SK-N-SH treated with all-trans-retinoic acid at 6 μM for 48 hours (cell line): ENCODE results near the gene FAM200B.

Experiments used
- ATAC-seq: fragments of 200-7000 bp; cut with Tn5 transposase; 3 replicates; pipeline ENCODE4 v1.9.1; 2020; ENCODE audit warnings: mild to moderate bottlenecking, moderate library complexity
- ARNTL ChIP-seq: fragments of 450-650 bp; formaldehyde crosslinking; IDR thresholded peaks from 2 replicates; pipeline ENCODE4 v1.5.0; 2020; ENCODE audit warnings: low read depth, mild to moderate bottlenecking, moderate library complexity, borderline replicate concordance
- BACH2 ChIP-seq: fragments of 250-450 bp; sonication (Bioruptor Pico); IDR thresholded peaks from 2 replicates; pipeline ENCODE4 v1.9.0; 2021; ENCODE audit warnings: mild to moderate bottlenecking, borderline replicate concordance
- CREB5 ChIP-seq: fragments of 250-450 bp; sonication (Bioruptor Pico); IDR thresholded peaks from 2 replicates; pipeline ENCODE4 v1.5.1; 2020; ENCODE audit warnings: low read depth, mild to moderate bottlenecking, moderate library complexity
- CSDC2 ChIP-seq: fragments of 250-450 bp; sonication (Bioruptor Pico); IDR thresholded peaks from 2 replicates; pipeline ENCODE4 v1.5.0; 2020; ENCODE audit warnings: mild to moderate bottlenecking, moderate library complexity
- CSRNP3 ChIP-seq: fragments of 250-450 bp; sonication (Bioruptor Pico); IDR thresholded peaks from 2 replicates; pipeline ENCODE4 v1.5.1; 2021; ENCODE audit warnings: mild to moderate bottlenecking, moderate library complexity
- ESRRG ChIP-seq: fragments of 250-450 bp; sonication (Bioruptor Pico); IDR thresholded peaks from 2 replicates; pipeline ENCODE4 v1.6.1; 2021; ENCODE audit warnings: mild to moderate bottlenecking
- GLIS3 ChIP-seq: fragments of 250-450 bp; sonication (Bioruptor Pico); IDR thresholded peaks from 2 replicates; pipeline ENCODE4 v1.5.0; 2020; ENCODE audit warnings: mild to moderate bottlenecking, moderate library complexity
- ISL1 ChIP-seq: fragments of 250-450 bp; sonication (Bioruptor Pico); IDR thresholded peaks from 2 replicates; pipeline ENCODE4 v2.1.2; 2022; ENCODE audit warnings: mild to moderate bottlenecking, moderate library complexity
- OSR1 ChIP-seq: fragments of 250-450 bp; sonication (Bioruptor Pico); IDR thresholded peaks from 2 replicates; pipeline ENCODE4 v1.8.0; 2022; ENCODE audit warnings: moderate library complexity, mild to moderate bottlenecking, inconsistent platforms
- POU6F1 ChIP-seq: fragments of 250-450 bp; sonication (Bioruptor Pico); IDR thresholded peaks from 2 replicates; pipeline ENCODE4 v1.8.0; 2021; ENCODE audit warnings: low read depth, mild to moderate bottlenecking, moderate library complexity, borderline replicate concordance
- PPARA ChIP-seq: fragments of 250-450 bp; sonication (Bioruptor Pico); IDR thresholded peaks from 2 replicates; pipeline ENCODE4 v1.5.0; 2020; ENCODE audit warnings: mild to moderate bottlenecking, borderline replicate concordance
- RARB ChIP-seq: fragments of 250-450 bp; sonication (Bioruptor Pico); IDR thresholded peaks from 2 replicates; pipeline ENCODE4 v1.8.0; 2021; ENCODE audit warnings: mild to moderate bottlenecking, moderate library complexity
- SNAI2 ChIP-seq: fragments of 250-450 bp; sonication (Bioruptor Pico); IDR thresholded peaks from 2 replicates; pipeline ENCODE4 v1.5.0; 2020; ENCODE audit warnings: mild to moderate bottlenecking, moderate library complexity
- TCF4 ChIP-seq: fragments of 250-450 bp; sonication (Bioruptor Pico); IDR thresholded peaks from 2 replicates; pipeline ENCODE4 v1.8.0; 2021; ENCODE audit warnings: mild to moderate bottlenecking, moderate library complexity, borderline replicate concordance
- TOX ChIP-seq: fragments of 250-450 bp; sonication (Bioruptor Pico); IDR thresholded peaks from 2 replicates; pipeline ENCODE4 v1.8.0; 2021; ENCODE audit warnings: mild to moderate bottlenecking, moderate library complexity, borderline replicate concordance
- ZC3H10 ChIP-seq: fragments of 250-450 bp; sonication (Bioruptor Pico); IDR thresholded peaks from 2 replicates; pipeline ENCODE4 v1.5.1; 2021; ENCODE audit warnings: mild to moderate bottlenecking, moderate library complexity
- ZFP3 ChIP-seq: fragments of 250-450 bp; sonication (Bioruptor Pico); IDR thresholded peaks from 2 replicates; pipeline ENCODE4 v1.5.0; 2020; ENCODE audit warnings: mild to moderate bottlenecking, moderate library complexity
- ZFP30 ChIP-seq: fragments of 450-650 bp; formaldehyde crosslinking; IDR thresholded peaks from 2 replicates; pipeline ENCODE4 v1.5.0; 2022; ENCODE audit warnings: mild to moderate bottlenecking, moderate library complexity
- ZNF565 ChIP-seq: fragments of 450-650 bp; formaldehyde crosslinking; conservative IDR thresholded peaks from 2 replicates; pipeline ENCODE4 v1.5.0; 2020; ENCODE audit warnings: low read depth, mild to moderate bottlenecking, moderate library complexity
- ZNF70 ChIP-seq: fragments of 450-650 bp; formaldehyde crosslinking; IDR thresholded peaks from 2 replicates; pipeline ENCODE4 v1.5.0; 2020; ENCODE audit warnings: mild to moderate bottlenecking, moderate library complexity
- ZNF8 ChIP-seq: fragments of 450-650 bp; formaldehyde crosslinking; IDR thresholded peaks from 2 replicates; pipeline ENCODE4 v1.5.0; 2020; ENCODE audit warnings: mild to moderate bottlenecking, moderate library complexity
- TF ChIP-seq, protein P1 (sequence below): fragments of 250-450 bp; sonication (Bioruptor Pico); IDR thresholded peaks from 2 replicates; pipeline ENCODE4 v1.8.0; 2020; ENCODE audit warnings: mild to moderate bottlenecking, moderate library complexity, borderline replicate concordance

Gene FAM200B

DNA sequence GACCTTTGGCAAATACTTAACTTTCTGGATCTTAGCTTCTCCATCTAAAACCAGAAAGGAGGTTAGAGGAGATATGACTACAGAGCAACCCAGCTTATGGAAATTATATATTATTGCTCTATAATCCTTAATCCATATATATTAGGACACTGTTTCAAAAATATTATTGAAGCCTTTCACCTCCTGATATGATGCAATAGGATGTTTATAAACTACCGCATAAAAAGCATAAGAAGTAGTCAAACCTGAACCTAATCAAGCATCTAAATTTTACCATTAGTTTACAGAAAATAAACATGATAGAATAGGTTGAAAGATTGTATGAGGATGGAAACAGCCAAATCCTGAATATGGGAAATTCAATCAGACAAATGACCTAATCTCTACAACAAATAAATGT, 5.6 kb upstream of the FAM200B start:
- TF ChIP-seq SNAI2 (no peak), CSDC2 (CRISPR knock-in tag) (no peak), CREB5 (no peak), CSRNP3 (CRISPR knock-in tag) (no peak), ESRRG (CRISPR knock-in tag) (no peak), ZNF8 (CRISPR knock-in tag) (no peak), ZFP3 (CRISPR knock-in tag) (no peak), POU6F1 (CRISPR knock-in tag) (no peak), ZC3H10 (CRISPR knock-in tag) (no peak), PPARA (CRISPR knock-in tag) (no peak), ZNF565 (no peak), GLIS3 (CRISPR knock-in tag) (no peak), ARNTL (CRISPR knock-in tag) (no peak), BACH2 (CRISPR knock-in tag) (no peak), RARB (CRISPR knock-in tag) (no peak), ZNF70 (no peak), TOX (CRISPR knock-in tag) (no peak), TCF4 (CRISPR knock-in tag) (no peak)
- TF ChIP-seq, protein P1, sequence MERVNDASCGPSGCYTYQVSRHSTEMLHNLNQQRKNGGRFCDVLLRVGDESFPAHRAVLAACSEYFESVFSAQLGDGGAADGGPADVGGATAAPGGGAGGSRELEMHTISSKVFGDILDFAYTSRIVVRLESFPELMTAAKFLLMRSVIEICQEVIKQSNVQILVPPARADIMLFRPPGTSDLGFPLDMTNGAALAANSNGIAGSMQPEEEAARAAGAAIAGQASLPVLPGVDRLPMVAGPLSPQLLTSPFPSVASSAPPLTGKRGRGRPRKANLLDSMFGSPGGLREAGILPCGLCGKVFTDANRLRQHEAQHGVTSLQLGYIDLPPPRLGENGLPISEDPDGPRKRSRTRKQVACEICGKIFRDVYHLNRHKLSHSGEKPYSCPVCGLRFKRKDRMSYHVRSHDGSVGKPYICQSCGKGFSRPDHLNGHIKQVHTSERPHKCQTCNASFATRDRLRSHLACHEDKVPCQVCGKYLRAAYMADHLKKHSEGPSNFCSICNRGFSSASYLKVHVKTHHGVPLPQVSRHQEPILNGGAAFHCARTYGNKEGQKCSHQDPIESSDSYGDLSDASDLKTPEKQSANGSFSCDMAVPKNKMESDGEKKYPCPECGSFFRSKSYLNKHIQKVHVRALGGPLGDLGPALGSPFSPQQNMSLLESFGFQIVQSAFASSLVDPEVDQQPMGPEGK (CRISPR knock-in tag), result no peak
- TF ChIP-seq, all 23 proteins: peak for 0

DNA sequence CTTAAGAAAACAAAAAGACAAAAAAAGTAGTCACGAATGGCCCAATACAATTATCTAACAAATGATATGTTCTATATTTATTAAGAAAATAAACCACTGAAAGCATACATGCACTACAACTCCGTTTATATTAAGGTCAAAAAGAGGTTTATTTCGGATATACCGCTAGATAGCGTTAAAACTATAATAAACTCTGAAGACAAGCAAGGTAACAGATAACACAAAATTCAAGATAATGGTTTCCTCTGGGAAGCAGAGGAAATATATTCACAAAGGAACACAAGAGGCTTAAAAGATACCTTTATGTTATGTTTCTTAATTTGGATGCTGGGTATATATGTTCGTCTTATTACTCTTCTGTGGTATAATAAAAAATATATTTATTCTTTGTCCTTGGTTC, 4.7 kb upstream of the FAM200B start:
- TF ChIP-seq ARNTL (CRISPR knock-in tag) (no peak), GLIS3 (CRISPR knock-in tag) (no peak), TOX (CRISPR knock-in tag) (no peak), ZC3H10 (CRISPR knock-in tag) (no peak), TCF4 (CRISPR knock-in tag) (no peak), BACH2 (CRISPR knock-in tag) (no peak), ZFP30 (CRISPR knock-in tag) (no peak), CREB5 (no peak), SNAI2 (no peak), PPARA (CRISPR knock-in tag) (no peak), ZFP3 (CRISPR knock-in tag) (no peak), ESRRG (CRISPR knock-in tag) (no peak), POU6F1 (CRISPR knock-in tag) (no peak), RARB (CRISPR knock-in tag) (no peak), CSDC2 (CRISPR knock-in tag) (no peak), ZNF70 (no peak), OSR1 (no peak), ISL1 (CRISPR knock-in tag) (no peak), ZNF8 (CRISPR knock-in tag) (no peak)
- TF ChIP-seq, protein P1 (CRISPR knock-in tag), result no peak
- TF ChIP-seq, all 23 proteins: peak for 0
- no peak for ATAC-seq

More for the DNA sequence above, 5.6 kb upstream of the FAM200B start:
- no peak for ATAC-seq
